HEK293 (cell line): ENCODE measurements around the gene KRTAP5-1.

Source experiments
- GLI2 ChIP-seq: fragments of 450-650 bp; formaldehyde crosslinking; IDR thresholded peaks from 2 replicates; pipeline ENCODE4; 2017; ENCODE audit warnings: missing biosample characterization, missing genetic modification characterization, low read depth, borderline replicate concordance
- PBX3 ChIP-seq: sonication (generic); formaldehyde crosslinking; IDR thresholded peaks from 2 replicates; pipeline ENCODE4 v1.8.1; 2022; ENCODE audit warnings: mild to moderate bottlenecking, moderate library complexity, missing genetic modification reagents
- TSHZ1 ChIP-seq: fragments of 450-650 bp; formaldehyde crosslinking; IDR thresholded peaks from 2 replicates; pipeline ENCODE4 v1.5.1; 2016; ENCODE audit warnings: missing biosample characterization, missing genetic modification characterization, borderline replicate concordance
- ZBTB20 ChIP-seq: fragments of 450-650 bp; formaldehyde crosslinking; IDR thresholded peaks from 2 replicates; pipeline ENCODE4 v1.5.1; 2016; ENCODE audit warnings: missing biosample characterization, missing genetic modification characterization
- ZBTB8A ChIP-seq: fragments of 450-650 bp; formaldehyde crosslinking; IDR thresholded peaks from 2 replicates; pipeline ENCODE4 v1.5.1; 2016; ENCODE audit warnings: missing biosample characterization, missing genetic modification characterization
- ZIC2 ChIP-seq: fragments of 450-650 bp; formaldehyde crosslinking; IDR thresholded peaks from 2 replicates; pipeline ENCODE4 v1.5.1; 2016; ENCODE audit warnings: missing biosample characterization, missing genetic modification characterization
- ZNF202 ChIP-seq: fragments of 450-650 bp; formaldehyde crosslinking; IDR thresholded peaks from 2 replicates; pipeline ENCODE4 v1.5.1; 2016; ENCODE audit warnings: missing biosample characterization, missing genetic modification characterization, borderline replicate concordance
- ZNF221 ChIP-seq: fragments of 450-650 bp; formaldehyde crosslinking; IDR thresholded peaks from 2 replicates; pipeline ENCODE4 v1.5.1; 2017; ENCODE audit warnings: missing biosample characterization, missing genetic modification characterization, borderline replicate concordance
- ZNF248 ChIP-seq: fragments of 450-650 bp; formaldehyde crosslinking; IDR thresholded peaks from 2 replicates; pipeline ENCODE4 v1.5.1; 2017; ENCODE audit warnings: missing biosample characterization, missing genetic modification characterization
- ZNF324 ChIP-seq: fragments of 450-650 bp; formaldehyde crosslinking; IDR thresholded peaks from 2 replicates; pipeline ENCODE4 v1.5.1; 2016; ENCODE audit warnings: missing biosample characterization, missing genetic modification characterization
- ZNF529 ChIP-seq: fragments of 450-650 bp; formaldehyde crosslinking; IDR thresholded peaks from 2 replicates; pipeline ENCODE4 v1.5.1; 2017; ENCODE audit warnings: missing genetic modification characterization, missing biosample characterization; ENCODE audit not compliant: insufficient replicate concordance
- ZNF530 ChIP-seq: fragments of 450-650 bp; formaldehyde crosslinking; IDR thresholded peaks from 2 replicates; pipeline ENCODE4 v1.5.1; 2016; ENCODE audit warnings: low read depth, missing biosample characterization, missing genetic modification characterization
- ZNF544 ChIP-seq: fragments of 450-650 bp; formaldehyde crosslinking; IDR thresholded peaks from 2 replicates; pipeline ENCODE4 v1.5.0; 2017; ENCODE audit warnings: missing biosample characterization, missing genetic modification characterization
- ZNF558 ChIP-seq: fragments of 450-650 bp; formaldehyde crosslinking; IDR thresholded peaks from 2 replicates; pipeline ENCODE4 v1.5.1; 2016; ENCODE audit warnings: missing biosample characterization, missing genetic modification characterization
- ZNF560 ChIP-seq: fragments of 450-650 bp; formaldehyde crosslinking; IDR thresholded peaks from 2 replicates; pipeline ENCODE4 v1.5.1; 2017; ENCODE audit warnings: missing biosample characterization, missing genetic modification characterization, borderline replicate concordance
- ZNF561 ChIP-seq: fragments of 450-650 bp; IDR thresholded peaks from 2 replicates; pipeline ENCODE4 v1.5.1; 2018; ENCODE audit warnings: missing biosample characterization, missing genetic modification characterization, borderline replicate concordance
- ZNF600 ChIP-seq: fragments of 450-650 bp; formaldehyde crosslinking; IDR thresholded peaks from 2 replicates; pipeline ENCODE4 v1.5.1; 2016; ENCODE audit warnings: missing biosample characterization, missing genetic modification characterization
- ZNF658 ChIP-seq: fragments of 450-650 bp; formaldehyde crosslinking; IDR thresholded peaks from 2 replicates; pipeline ENCODE4; 2016; ENCODE audit warnings: missing biosample characterization, missing genetic modification characterization
- ZNF776 ChIP-seq: fragments of 450-650 bp; formaldehyde crosslinking; IDR thresholded peaks from 2 replicates; pipeline ENCODE4 v1.5.0; 2017; ENCODE audit warnings: missing biosample characterization, missing genetic modification characterization, borderline replicate concordance
- ZNF792 ChIP-seq: fragments of 450-650 bp; formaldehyde crosslinking; IDR thresholded peaks from 2 replicates; pipeline ENCODE4 v1.5.1; 2016; ENCODE audit warnings: missing biosample characterization, missing genetic modification characterization
- ZSCAN30 ChIP-seq: fragments of 450-650 bp; IDR thresholded peaks from 2 replicates; pipeline ENCODE4 v1.5.1; 2018; ENCODE audit warnings: missing biosample characterization, mild to moderate bottlenecking, missing genetic modification characterization, moderate library complexity
- ZSCAN5A ChIP-seq: fragments of 450-650 bp; formaldehyde crosslinking; IDR thresholded peaks from 2 replicates; pipeline ENCODE4 v1.5.1; 2016; ENCODE audit warnings: missing biosample characterization, missing genetic modification characterization
- TF ChIP-seq, protein P1 (sequence below): fragments of 450-650 bp; formaldehyde crosslinking; IDR thresholded peaks from 2 replicates; pipeline ENCODE4 v1.5.1; 2016; ENCODE audit warnings: missing biosample characterization, missing genetic modification characterization, borderline replicate concordance
- TF ChIP-seq, protein P2 (sequence below): fragments of 450-650 bp; formaldehyde crosslinking; IDR thresholded peaks from 2 replicates; pipeline ENCODE4 v1.5.1; 2016; ENCODE audit warnings: missing biosample characterization, missing genetic modification characterization
- TF ChIP-seq, protein P3 (sequence below): fragments of 450-650 bp; formaldehyde crosslinking; IDR thresholded peaks from 2 replicates; pipeline ENCODE4 v1.5.1; 2016; ENCODE audit warnings: missing biosample characterization, missing genetic modification characterization
- TF ChIP-seq, protein P4 (sequence below): fragments of 450-650 bp; formaldehyde crosslinking; IDR thresholded peaks from 2 replicates; pipeline ENCODE4 v1.5.1; 2016; ENCODE audit warnings: missing biosample characterization, missing genetic modification characterization
- TF ChIP-seq, protein P5 (sequence below): fragments of 450-650 bp; formaldehyde crosslinking; IDR thresholded peaks from 2 replicates; pipeline ENCODE4 v1.5.1; 2016; ENCODE audit warnings: missing biosample characterization, missing genetic modification characterization

The KRTAP5-1 gene

DNA sequence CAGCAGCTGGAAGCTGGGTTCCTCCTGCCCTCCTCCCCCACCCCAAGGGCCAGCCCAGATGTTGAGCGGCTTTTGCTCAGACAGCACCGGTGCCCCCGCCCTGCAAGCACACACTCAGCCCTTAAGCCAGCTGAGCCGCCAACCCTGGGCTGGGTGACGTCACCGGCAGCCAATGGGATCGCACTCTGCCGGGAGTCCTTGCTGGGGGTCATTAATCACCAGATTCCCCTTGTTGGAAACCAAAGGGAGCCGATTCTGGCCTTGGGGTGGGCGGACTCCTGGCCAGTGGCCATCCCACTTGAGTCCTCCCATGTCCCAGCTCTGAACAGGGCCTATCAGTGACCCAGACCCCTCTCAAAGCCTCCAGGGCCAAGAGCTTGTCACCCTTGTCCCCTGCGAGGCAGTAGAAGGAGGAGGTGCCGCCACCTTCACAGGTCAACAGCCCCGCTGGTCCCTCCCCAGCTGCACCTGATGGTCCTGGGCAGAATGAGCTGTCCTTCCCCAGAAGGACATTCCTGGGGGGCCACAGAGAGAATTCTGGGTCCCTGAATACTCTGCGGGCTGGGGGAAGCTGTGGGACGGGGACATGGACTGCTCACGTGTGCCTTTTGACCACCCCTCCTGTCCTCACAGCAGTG, 20.4 kb downstream of the KRTAP5-1 start (continued):
- no peak for TF ChIP-seq ZNF560
- TF ChIP-seq ZNF792 (tag by site-specific recombination): no peak
- TF ChIP-seq PBX3: no peak
- no peak for TF ChIP-seq ZBTB8A
- TF ChIP-seq ZNF324 (tag by site-specific recombination): no peak
- TF ChIP-seq, protein P1, sequence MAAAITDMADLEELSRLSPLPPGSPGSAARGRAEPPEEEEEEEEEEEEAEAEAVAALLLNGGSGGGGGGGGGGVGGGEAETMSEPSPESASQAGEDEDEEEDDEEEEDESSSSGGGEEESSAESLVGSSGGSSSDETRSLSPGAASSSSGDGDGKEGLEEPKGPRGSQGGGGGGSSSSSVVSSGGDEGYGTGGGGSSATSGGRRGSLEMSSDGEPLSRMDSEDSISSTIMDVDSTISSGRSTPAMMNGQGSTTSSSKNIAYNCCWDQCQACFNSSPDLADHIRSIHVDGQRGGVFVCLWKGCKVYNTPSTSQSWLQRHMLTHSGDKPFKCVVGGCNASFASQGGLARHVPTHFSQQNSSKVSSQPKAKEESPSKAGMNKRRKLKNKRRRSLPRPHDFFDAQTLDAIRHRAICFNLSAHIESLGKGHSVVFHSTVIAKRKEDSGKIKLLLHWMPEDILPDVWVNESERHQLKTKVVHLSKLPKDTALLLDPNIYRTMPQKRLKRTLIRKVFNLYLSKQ: no peak
- no peak for TF ChIP-seq ZNF221 (tag by site-specific recombination)
- TF ChIP-seq, protein P2, sequence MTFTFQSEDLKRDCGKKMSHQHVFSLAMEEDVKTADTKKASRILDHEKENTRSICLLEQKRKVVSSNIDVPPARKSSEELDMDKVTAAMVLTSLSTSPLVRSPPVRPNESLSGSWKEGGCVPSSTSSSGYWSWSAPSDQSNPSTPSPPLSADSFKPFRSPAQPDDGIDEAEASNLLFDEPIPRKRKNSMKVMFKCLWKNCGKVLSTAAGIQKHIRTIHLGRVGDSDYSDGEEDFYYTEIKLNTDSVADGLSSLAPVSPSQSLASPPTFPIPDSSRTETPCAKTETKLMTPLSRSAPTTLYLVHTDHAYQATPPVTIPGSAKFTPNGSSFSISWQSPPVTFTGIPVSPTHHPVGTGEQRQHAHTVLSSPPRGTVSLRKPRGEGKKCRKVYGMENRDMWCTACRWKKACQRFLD (tag by site-specific recombination): no peak
- no peak for TF ChIP-seq TSHZ1 (tag by site-specific recombination)
- TF ChIP-seq ZNF658: no peak
- no peak for TF ChIP-seq ZNF544 (tag by site-specific recombination)
- TF ChIP-seq ZNF776 (tag by site-specific recombination): no peak
- no peak for TF ChIP-seq ZNF529 (tag by site-specific recombination)
- TF ChIP-seq, protein P3, sequence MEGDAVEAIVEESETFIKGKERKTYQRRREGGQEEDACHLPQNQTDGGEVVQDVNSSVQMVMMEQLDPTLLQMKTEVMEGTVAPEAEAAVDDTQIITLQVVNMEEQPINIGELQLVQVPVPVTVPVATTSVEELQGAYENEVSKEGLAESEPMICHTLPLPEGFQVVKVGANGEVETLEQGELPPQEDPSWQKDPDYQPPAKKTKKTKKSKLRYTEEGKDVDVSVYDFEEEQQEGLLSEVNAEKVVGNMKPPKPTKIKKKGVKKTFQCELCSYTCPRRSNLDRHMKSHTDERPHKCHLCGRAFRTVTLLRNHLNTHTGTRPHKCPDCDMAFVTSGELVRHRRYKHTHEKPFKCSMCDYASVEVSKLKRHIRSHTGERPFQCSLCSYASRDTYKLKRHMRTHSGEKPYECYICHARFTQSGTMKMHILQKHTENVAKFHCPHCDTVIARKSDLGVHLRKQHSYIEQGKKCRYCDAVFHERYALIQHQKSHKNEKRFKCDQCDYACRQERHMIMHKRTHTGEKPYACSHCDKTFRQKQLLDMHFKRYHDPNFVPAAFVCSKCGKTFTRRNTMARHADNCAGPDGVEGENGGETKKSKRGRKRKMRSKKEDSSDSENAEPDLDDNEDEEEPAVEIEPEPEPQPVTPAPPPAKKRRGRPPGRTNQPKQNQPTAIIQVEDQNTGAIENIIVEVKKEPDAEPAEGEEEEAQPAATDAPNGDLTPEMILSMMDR (tag by site-specific recombination): no peak
- TF ChIP-seq ZNF558: no peak
- TF ChIP-seq ZBTB20 (tag by site-specific recombination): no peak
- no peak for TF ChIP-seq ZNF202 (tag by site-specific recombination)
- TF ChIP-seq ZIC2 (tag by site-specific recombination): peak; percentile 30
- TF ChIP-seq ZNF248: no peak
- no peak for TF ChIP-seq ZNF600 (tag by site-specific recombination)
- TF ChIP-seq ZNF561 (tag by site-specific recombination): no peak
- TF ChIP-seq, protein P4, sequence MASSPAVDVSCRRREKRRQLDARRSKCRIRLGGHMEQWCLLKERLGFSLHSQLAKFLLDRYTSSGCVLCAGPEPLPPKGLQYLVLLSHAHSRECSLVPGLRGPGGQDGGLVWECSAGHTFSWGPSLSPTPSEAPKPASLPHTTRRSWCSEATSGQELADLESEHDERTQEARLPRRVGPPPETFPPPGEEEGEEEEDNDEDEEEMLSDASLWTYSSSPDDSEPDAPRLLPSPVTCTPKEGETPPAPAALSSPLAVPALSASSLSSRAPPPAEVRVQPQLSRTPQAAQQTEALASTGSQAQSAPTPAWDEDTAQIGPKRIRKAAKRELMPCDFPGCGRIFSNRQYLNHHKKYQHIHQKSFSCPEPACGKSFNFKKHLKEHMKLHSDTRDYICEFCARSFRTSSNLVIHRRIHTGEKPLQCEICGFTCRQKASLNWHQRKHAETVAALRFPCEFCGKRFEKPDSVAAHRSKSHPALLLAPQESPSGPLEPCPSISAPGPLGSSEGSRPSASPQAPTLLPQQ (tag by site-specific recombination): no peak; the same call in 1 of the 2 replicates
- TF ChIP-seq, protein P5, sequence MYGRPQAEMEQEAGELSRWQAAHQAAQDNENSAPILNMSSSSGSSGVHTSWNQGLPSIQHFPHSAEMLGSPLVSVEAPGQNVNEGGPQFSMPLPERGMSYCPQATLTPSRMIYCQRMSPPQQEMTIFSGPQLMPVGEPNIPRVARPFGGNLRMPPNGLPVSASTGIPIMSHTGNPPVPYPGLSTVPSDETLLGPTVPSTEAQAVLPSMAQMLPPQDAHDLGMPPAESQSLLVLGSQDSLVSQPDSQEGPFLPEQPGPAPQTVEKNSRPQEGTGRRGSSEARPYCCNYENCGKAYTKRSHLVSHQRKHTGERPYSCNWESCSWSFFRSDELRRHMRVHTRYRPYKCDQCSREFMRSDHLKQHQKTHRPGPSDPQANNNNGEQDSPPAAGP (tag by site-specific recombination): peak; percentile 55; the same call in 1 of the 2 replicates
- no peak for TF ChIP-seq ZNF530 (tag by site-specific recombination)
- TF ChIP-seq ZSCAN30 (tag by site-specific recombination): no peak
- no peak for TF ChIP-seq ZSCAN5A (tag by site-specific recombination)
- no peak for TF ChIP-seq GLI2
